Endothelial cell (in vitro differentiated cells): Measurements from ENCODE around the gene TMEM53. TPM values are rescaled to one million over a fixed set of nuclear protein-coding genes. Genes with fewer than 3 reads are reported as not detected.

Source experiments
- DNase-seq: peaks from one replicate; pipeline ENCODE4 v3.0.0; 2021; ENCODE audit warnings: low spot score
- H3K27ac Mint-ChIP-seq: one replicate; pipeline ENCODE4 v1.8.0; 2021; ENCODE audit warnings: mixed read lengths, inconsistent platforms; ENCODE audit not compliant: unreplicated experiment
- H3K27me3 Mint-ChIP-seq: one replicate; pipeline ENCODE4 v1.8.0; 2021; ENCODE audit warnings: mild to moderate bottlenecking, moderate library complexity, mixed read lengths, inconsistent platforms; ENCODE audit not compliant: unreplicated experiment
- H3K36me3 Mint-ChIP-seq: one replicate; pipeline ENCODE4 v1.8.0; 2021; ENCODE audit warnings: mild to moderate bottlenecking, low read depth, mixed read lengths, inconsistent platforms; ENCODE audit not compliant: unreplicated experiment
- H3K4me1 Mint-ChIP-seq: one replicate; pipeline ENCODE4 v1.8.0; 2021; ENCODE audit warnings: mild to moderate bottlenecking, mixed read lengths, inconsistent platforms; ENCODE audit not compliant: unreplicated experiment
- H3K4me3 Mint-ChIP-seq: one replicate; pipeline ENCODE4 v1.8.0; 2021; ENCODE audit warnings: mild to moderate bottlenecking, mixed read lengths, inconsistent platforms; ENCODE audit not compliant: unreplicated experiment
- H3K9me3 Mint-ChIP-seq: one replicate; pipeline ENCODE4 v1.8.0; 2021; ENCODE audit warnings: mixed read lengths, inconsistent platforms; ENCODE audit not compliant: unreplicated experiment
- total RNA-seq: library from RNA; stranded (reverse); fragmentation: NEBNext Ultra II Directional; extraction: Animal tissue kit (Norgen Biotek cat#: 25700); gene quantifications from one replicate; pipeline ENCODE4 v1.2.1, GENCODE V29; 2021; ENCODE audit not compliant: unreplicated experiment
- TF ChIP-seq, protein P1 (sequence below): fragments of 200-600 bp; sonication (generic); IDR thresholded peaks from one replicate; pipeline ENCODE4 v1.5.0; 2021; ENCODE audit warnings: antibody characterized with exemption; ENCODE audit not compliant: unreplicated experiment

Gene TMEM53
- total RNA-seq, 1 donor from 2014 or later, result 15.6 TPM

GRCh38 chr1:44636083-44636687 lies 38.1 kb downstream of the TMEM53 start:
- Mint-ChIP-seq H3K4me1 (peaks cover 21% of the 10 kb centered on the region), H3K27ac (no peak overlapping the region), H3K9me3 (no peaks in the 10 kb centered on the region), H3K27me3 (peaks cover 23% of the 10 kb centered on the region), H3K36me3 (peaks cover 54% of the 10 kb centered on the region), H3K4me3 (no peak overlapping the region)
- TF ChIP-seq, protein P1, sequence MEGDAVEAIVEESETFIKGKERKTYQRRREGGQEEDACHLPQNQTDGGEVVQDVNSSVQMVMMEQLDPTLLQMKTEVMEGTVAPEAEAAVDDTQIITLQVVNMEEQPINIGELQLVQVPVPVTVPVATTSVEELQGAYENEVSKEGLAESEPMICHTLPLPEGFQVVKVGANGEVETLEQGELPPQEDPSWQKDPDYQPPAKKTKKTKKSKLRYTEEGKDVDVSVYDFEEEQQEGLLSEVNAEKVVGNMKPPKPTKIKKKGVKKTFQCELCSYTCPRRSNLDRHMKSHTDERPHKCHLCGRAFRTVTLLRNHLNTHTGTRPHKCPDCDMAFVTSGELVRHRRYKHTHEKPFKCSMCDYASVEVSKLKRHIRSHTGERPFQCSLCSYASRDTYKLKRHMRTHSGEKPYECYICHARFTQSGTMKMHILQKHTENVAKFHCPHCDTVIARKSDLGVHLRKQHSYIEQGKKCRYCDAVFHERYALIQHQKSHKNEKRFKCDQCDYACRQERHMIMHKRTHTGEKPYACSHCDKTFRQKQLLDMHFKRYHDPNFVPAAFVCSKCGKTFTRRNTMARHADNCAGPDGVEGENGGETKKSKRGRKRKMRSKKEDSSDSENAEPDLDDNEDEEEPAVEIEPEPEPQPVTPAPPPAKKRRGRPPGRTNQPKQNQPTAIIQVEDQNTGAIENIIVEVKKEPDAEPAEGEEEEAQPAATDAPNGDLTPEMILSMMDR, result no peak
- DNase-seq, result no peak

DNA sequence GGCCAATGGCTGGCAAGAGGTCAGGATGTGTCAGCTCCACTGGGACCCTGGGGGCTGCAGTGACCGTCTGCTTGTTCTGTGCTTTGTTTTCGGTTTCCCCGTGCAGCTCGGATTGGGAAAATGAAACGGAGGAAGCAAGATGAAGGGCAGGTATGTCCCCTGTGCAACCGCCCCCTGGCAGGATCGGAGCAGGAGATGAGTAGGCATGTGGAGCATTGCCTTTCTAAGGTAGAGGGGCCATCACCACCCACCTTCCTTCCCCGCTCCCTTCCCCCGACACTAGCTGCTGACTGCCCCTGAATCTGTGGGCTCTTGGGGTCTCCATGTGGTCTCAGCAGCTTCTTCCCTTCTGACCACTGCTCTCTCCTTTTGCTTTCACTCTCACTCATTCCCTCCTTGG lies 38.8 kb downstream of the TMEM53 start:
- Mint-ChIP-seq H3K4me1 (peaks cover 28% of the 10 kb centered on the region), H3K9me3 (no peaks in the 10 kb centered on the region), H3K36me3 (peaks cover 57% of the 10 kb centered on the region), H3K27ac (no peak overlapping the region), H3K27me3 (peaks cover 27% of the 10 kb centered on the region), H3K4me3 (no peak overlapping the region)
- TF ChIP-seq, protein P1, result no peak
- no peak for DNase-seq

GRCh38 chr1:44634606-44635189 lies 39.6 kb downstream of the TMEM53 start:
- Mint-ChIP-seq H3K27ac (no peak overlapping the region), H3K9me3 (no peaks in the 10 kb centered on the region), H3K4me3 (peak overlapping the region; percentile 79), H3K27me3 (peaks cover 27% of the 10 kb centered on the region), H3K36me3 (peaks cover 60% of the 10 kb centered on the region), H3K4me1 (peaks cover 30% of the 10 kb centered on the region)
- TF ChIP-seq, protein P1, result no peak
- no peak for DNase-seq

GRCh38 chr1:44632598-44632997 lies 41.7 kb downstream of the TMEM53 start:
- no peak for DNase-seq
- H3K4me3 Mint-ChIP-seq, result peak overlapping the region; percentile 95
- peaks cover 48% of the 10 kb centered on the region for H3K36me3 Mint-ChIP-seq
- TF ChIP-seq, protein P1, result no peak
- peaks cover 22% of the 10 kb centered on the region for H3K27me3 Mint-ChIP-seq
- H3K4me1 Mint-ChIP-seq, result peaks cover 27% of the 10 kb centered on the region
- no peaks in the 10 kb centered on the region for H3K9me3 Mint-ChIP-seq
- peak overlapping the region; percentile 96 for H3K27ac Mint-ChIP-seq
